Naive B cell (primary cell): ENCODE data around the gene KCNG2. TPM values are rescaled to one million over a fixed set of nuclear protein-coding genes. Genes with fewer than 3 reads are reported as not detected.
"Not testable (repeated sequence)": the region's sequence is repeated elsewhere in the genome, so short reads cannot be mapped to it uniquely, and the experiment has no call there.

ENCODE experiments used
- ATAC-seq, 2 donors: fragments of 150-1000 bp; cut with Tn5 transposase; 2 replicates each; pipeline ENCODE4 v1.10.0; 2021; ENCODE audit warnings: low read depth in 2 of 2, mild to moderate bottlenecking in 2 of 2, moderate library complexity in 2 of 2
- DNase-seq: peaks from one replicate; pipeline ENCODE4 v3.0.0; 2022
- H3K27ac Mint-ChIP-seq, 6 donors: one replicate each; pipeline ENCODE4 v1.8.0; 2020 to 2022; ENCODE audit warnings: mild to moderate bottlenecking in 6 of 6, mixed read lengths in 6 of 6, moderate library complexity in 5 of 6, inconsistent platforms in 2 of 6
- H3K27me3 Mint-ChIP-seq, 3 donors: one replicate each; pipeline ENCODE4 v1.8.0; 2021 to 2022; ENCODE audit warnings: mixed read lengths in 3 of 3, mild to moderate bottlenecking in 1 of 3
- H3K36me3 Mint-ChIP-seq, 2 donors: one replicate each; pipeline ENCODE4 v1.8.0; 2020 to 2022; ENCODE audit warnings: mixed read lengths in 2 of 2, inconsistent platforms in 1 of 2, mild to moderate bottlenecking in 1 of 2
- H3K4me1 Mint-ChIP-seq, 3 donors: one replicate each; pipeline ENCODE4 v1.8.0; 2020 to 2022; ENCODE audit warnings: mixed read lengths in 3 of 3, inconsistent platforms in 1 of 3, mild to moderate bottlenecking in 1 of 3, moderate library complexity in 1 of 3
- H3K4me3 Mint-ChIP-seq, 8 donors: one replicate each; pipeline ENCODE4 v1.8.0; 2020 to 2022; ENCODE audit warnings: mild to moderate bottlenecking in 8 of 8, mixed read lengths in 8 of 8, moderate library complexity in 8 of 8, inconsistent platforms in 2 of 8
- H3K9me3 Mint-ChIP-seq, 7 donors: one replicate each; pipeline ENCODE4 v1.8.0; 2020 to 2022; ENCODE audit warnings: mixed read lengths in 7 of 7, mild to moderate bottlenecking in 5 of 7, inconsistent platforms in 2 of 7, moderate library complexity in 1 of 7
- polyA plus RNA-seq, 6 donors: library from polyadenylated mRNA; unstranded; fragments of 300-500 nt; fragmentation: Illumina TruSeq; gene quantifications; one replicate each; pipeline ENCODE4 v1.2.3, GENCODE V29; 2021; ENCODE audit warnings: low read depth in 6 of 6

KCNG2 gene
- polyA plus RNA-seq, 6 donors from 2014 or later: not detected

- H3K27me3 Mint-ChIP-seq: peaks cover 0 to 5% (median 5%) of the 10 kb centered on the region in 3 donors
- no peak for DNase-seq
- no peak for ATAC-seq
- H3K27ac Mint-ChIP-seq: no peak overlapping the region
- no peaks in the 10 kb centered on the region for H3K9me3 Mint-ChIP-seq
- no peaks in the 10 kb centered on the region for H3K4me1 Mint-ChIP-seq
- no peak overlapping the region for H3K4me3 Mint-ChIP-seq
- no peaks in the 10 kb centered on the region for H3K36me3 Mint-ChIP-seq
Measured at GRCh38 chr18:79872527-79873444, 75.0 kb downstream of the KCNG2 start.

GRCh38 chr18:79873449-79874110, 75.8 kb downstream of the KCNG2 start:
- Mint-ChIP-seq H3K4me3 (no peak overlapping the region), H3K27ac (peak overlapping the region in 1 of 6 donors; percentile 4), H3K36me3 (no peaks in the 10 kb centered on the region), H3K9me3 (no peaks in the 10 kb centered on the region), H3K27me3 (peaks cover 0 to 5% (median 5%) of the 10 kb centered on the region in 3 donors), H3K4me1 (no peaks in the 10 kb centered on the region)
- DNase-seq (no peak), ATAC-seq (no peak)

DNA sequence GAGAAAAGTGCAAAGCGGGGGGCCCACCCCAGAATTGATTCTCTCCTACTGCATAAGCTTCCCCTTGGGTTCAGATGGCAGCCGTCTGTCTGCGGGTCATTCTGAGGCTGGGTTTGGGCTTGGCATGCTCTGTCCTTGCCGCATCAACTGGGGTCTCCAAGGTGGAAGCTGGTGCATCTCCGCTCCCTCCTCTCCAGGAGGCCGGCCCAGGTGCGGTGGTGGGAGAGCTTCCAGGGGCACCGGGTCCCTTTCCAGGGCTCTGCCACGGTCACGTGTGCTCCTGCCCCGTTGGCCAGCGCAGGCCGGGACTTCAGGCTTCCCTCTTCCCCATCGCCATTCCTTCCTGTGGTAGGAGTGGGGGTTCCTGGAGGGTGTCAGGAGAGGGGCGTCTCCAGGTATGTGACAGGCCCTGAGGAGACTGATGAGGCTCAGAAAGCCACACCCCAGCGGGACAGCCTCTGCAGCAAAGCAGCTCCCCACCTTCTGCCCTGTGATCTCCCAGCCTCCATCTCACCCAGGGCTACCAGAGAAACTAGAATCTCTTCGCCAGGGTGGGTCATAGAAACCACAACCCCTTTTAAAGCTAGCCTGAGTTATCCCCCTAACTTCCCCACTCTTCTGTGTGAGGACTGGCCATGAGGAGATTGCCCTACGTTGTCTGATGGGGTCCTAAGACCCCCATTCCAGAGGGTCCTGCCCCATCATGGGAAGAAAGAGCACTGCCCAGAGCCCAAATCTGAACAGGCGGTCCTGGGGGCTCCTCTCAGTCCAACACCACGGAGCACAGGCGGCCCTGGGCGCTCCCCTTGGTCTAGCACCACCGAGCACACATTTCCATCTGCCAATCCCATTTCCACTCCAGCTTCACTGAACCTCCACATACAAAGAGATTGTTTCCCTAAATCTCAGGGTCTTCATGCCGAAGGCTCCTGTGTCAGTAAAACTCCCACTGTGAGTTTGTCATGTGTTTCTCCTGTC, 77.1 kb downstream of the KCNG2 start:
- no peaks in the 10 kb centered on the region for H3K36me3 Mint-ChIP-seq
- H3K4me1 Mint-ChIP-seq: no peaks in the 10 kb centered on the region
- no peak for ATAC-seq
- H3K4me3 Mint-ChIP-seq: no peak overlapping the region
- peaks cover 0 to 5% (median 0%) of the 10 kb centered on the region in 7 donors for H3K9me3 Mint-ChIP-seq
- no peak for DNase-seq
- H3K27me3 Mint-ChIP-seq: peaks cover 0 to 5% (median 5%) of the 10 kb centered on the region in 3 donors
- H3K27ac Mint-ChIP-seq: no peak overlapping the region

GRCh38 chr18:79875531-79875919, 77.8 kb downstream of the KCNG2 start:
- Mint-ChIP-seq H3K9me3 (peaks cover 0 to 5% (median 0%) of the 10 kb centered on the region in 7 donors), H3K4me1 (no peaks in the 10 kb centered on the region), H3K36me3 (no peaks in the 10 kb centered on the region), H3K27me3 (peaks cover 0 to 5% (median 5%) of the 10 kb centered on the region in 3 donors), H3K4me3 (no peak overlapping the region), H3K27ac (no peak overlapping the region)
- no peak for DNase-seq
- ATAC-seq: no peak

- ATAC-seq (no peak), DNase-seq (no peak)
- Mint-ChIP-seq H3K4me3 (no peak overlapping the region), H3K36me3 (no peaks in the 10 kb centered on the region), H3K27me3 (peaks cover 0 to 5% (median 5%) of the 10 kb centered on the region in 3 donors), H3K4me1 (no peaks in the 10 kb centered on the region), H3K27ac (no peak overlapping the region), H3K9me3 (peaks cover 0 to 5% (median 0%) of the 10 kb centered on the region in 7 donors)
Measured at GRCh38 chr18:79875931-79876461, 78.3 kb downstream of the KCNG2 start.

- peaks cover 0 to 5% (median 0%) of the 10 kb centered on the region in 7 donors for H3K9me3 Mint-ChIP-seq
- no peak overlapping the region for H3K4me3 Mint-ChIP-seq
- no peak for DNase-seq
- ATAC-seq: no peak
- no peak overlapping the region for H3K27ac Mint-ChIP-seq
- H3K4me1 Mint-ChIP-seq: no peaks in the 10 kb centered on the region
- H3K36me3 Mint-ChIP-seq: no peaks in the 10 kb centered on the region
- H3K27me3 Mint-ChIP-seq: peaks cover 0 to 5% (median 5%) of the 10 kb centered on the region in 3 donors
Measured at GRCh38 chr18:79876497-79876896, 78.8 kb downstream of the KCNG2 start.

- DNase-seq: no peak
- Mint-ChIP-seq H3K4me3 (no peak overlapping the region), H3K27me3 (peaks cover 0 to 5% (median 3%) of the 10 kb centered on the region in 3 donors), H3K36me3 (no peaks in the 10 kb centered on the region), H3K27ac (no peak overlapping the region), H3K4me1 (peaks cover 0 to 2% (median 0%) of the 10 kb centered on the region in 3 donors), H3K9me3 (peaks cover 0 to 5% (median 0%) of the 10 kb centered on the region in 7 donors)
- ATAC-seq: no peak
Measured at GRCh38 chr18:79877163-79878091, 79.7 kb downstream of the KCNG2 start.

DNA sequence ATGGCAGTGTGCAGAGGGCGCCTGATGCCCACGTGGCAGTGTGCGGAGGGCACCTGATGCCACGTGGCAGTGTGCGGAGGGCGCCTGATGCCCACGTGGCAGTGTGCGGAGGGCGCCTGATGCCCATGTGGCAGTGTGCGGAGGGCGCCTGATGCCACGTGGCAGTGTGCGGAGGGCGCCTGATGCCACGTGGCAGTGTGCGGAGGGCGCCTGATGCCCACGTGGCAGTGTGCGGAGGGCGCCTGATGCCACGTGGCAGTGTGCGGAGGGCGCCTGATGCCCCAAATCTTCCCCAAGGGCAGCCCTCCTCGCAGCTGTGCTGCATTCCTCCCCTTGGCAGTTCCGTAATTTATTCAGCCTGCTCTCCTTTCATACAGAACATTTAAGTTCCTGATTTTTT, 80.5 kb downstream of the KCNG2 start:
- H3K4me1 Mint-ChIP-seq, H3K36me3 Mint-ChIP-seq, H3K4me3 Mint-ChIP-seq, H3K27me3 Mint-ChIP-seq, DNase-seq, H3K27ac Mint-ChIP-seq, ATAC-seq, H3K9me3 Mint-ChIP-seq: not testable (repeated sequence)

GRCh38 chr18:79878741-79879378, 81.1 kb downstream of the KCNG2 start:
- H3K36me3 Mint-ChIP-seq: no peaks in the 10 kb centered on the region
- peaks cover 0 to 5% (median 0%) of the 10 kb centered on the region in 3 donors for H3K27me3 Mint-ChIP-seq
- DNase-seq: no peak
- no peak for ATAC-seq
- H3K9me3 Mint-ChIP-seq: peaks cover 0 to 5% (median 0%) of the 10 kb centered on the region in 7 donors
- H3K4me1 Mint-ChIP-seq: peaks cover 0 to 2% (median 0%) of the 10 kb centered on the region in 3 donors
- H3K27ac Mint-ChIP-seq: no peak overlapping the region
- H3K4me3 Mint-ChIP-seq: no peak overlapping the region

GRCh38 chr18:79879566-79879965, 81.8 kb downstream of the KCNG2 start:
- no peaks in the 10 kb centered on the region for H3K27me3 Mint-ChIP-seq
- DNase-seq: no peak
- no peak overlapping the region for H3K27ac Mint-ChIP-seq
- ATAC-seq: no peak
- peaks cover 0 to 5% (median 0%) of the 10 kb centered on the region in 7 donors for H3K9me3 Mint-ChIP-seq
- H3K36me3 Mint-ChIP-seq: no peaks in the 10 kb centered on the region
- H3K4me3 Mint-ChIP-seq: no peak overlapping the region
- H3K4me1 Mint-ChIP-seq: peaks cover 0 to 2% (median 0%) of the 10 kb centered on the region in 3 donors

DNA sequence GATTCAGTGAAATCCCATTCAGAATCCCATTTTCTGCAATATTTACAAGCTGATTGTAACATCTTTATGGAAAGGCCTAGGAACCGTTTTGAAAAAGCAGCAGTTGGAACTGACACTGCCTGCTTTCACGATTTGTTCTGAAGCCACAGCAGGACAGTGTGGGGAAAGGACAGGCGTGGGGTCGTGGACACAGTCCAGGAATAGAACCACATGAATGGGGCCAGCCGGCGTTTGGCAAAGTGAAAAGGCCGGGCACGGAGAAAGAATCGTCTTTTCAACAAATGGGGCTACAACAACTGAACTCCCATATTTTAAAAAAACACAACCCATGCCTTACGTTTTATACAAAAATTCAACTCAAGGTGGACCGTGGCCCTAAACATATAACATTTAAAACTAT, 84.0 kb downstream of the KCNG2 start:
- peaks cover 0 to 8% (median 0%) of the 10 kb centered on the region in 7 donors for H3K9me3 Mint-ChIP-seq
- no peaks in the 10 kb centered on the region for H3K27me3 Mint-ChIP-seq
- H3K4me3 Mint-ChIP-seq: no peak overlapping the region
- ATAC-seq: no peak
- no peak for DNase-seq
- H3K27ac Mint-ChIP-seq: no peak overlapping the region
- no peaks in the 10 kb centered on the region for H3K36me3 Mint-ChIP-seq
- H3K4me1 Mint-ChIP-seq: peaks cover 0 to 2% (median 0%) of the 10 kb centered on the region in 3 donors
